LNCAP (cell line): ENCODE results near the gene LMCD1.

Source experiments
- CTCF ChIP-seq: fragments of 450-650 bp; IDR thresholded peaks from 2 replicates; pipeline ENCODE4 v1.5.1; 2017; ENCODE audit warnings: mild to moderate bottlenecking

LMCD1 gene

GRCh38 chr3:8458711-8459110 is 42.9 kb upstream of the LMCD1 start:
- TF ChIP-seq CTCF = no peak

GRCh38 chr3:8460050-8460708 is 41.4 kb upstream of the LMCD1 start:
- no peak for TF ChIP-seq CTCF

- no peak for TF ChIP-seq CTCF
Measured at GRCh38 chr3:8460815-8461456, 40.7 kb upstream of the LMCD1 start.

- no peak for TF ChIP-seq CTCF
Measured at GRCh38 chr3:8464668-8465067, 37.0 kb upstream of the LMCD1 start.

- TF ChIP-seq CTCF = no peak
Measured at GRCh38 chr3:8466526-8466925, 35.1 kb upstream of the LMCD1 start.

GRCh38 chr3:8470801-8471200 is 30.8 kb upstream of the LMCD1 start:
- TF ChIP-seq CTCF = no peak

GRCh38 chr3:8472549-8472948 is 29.1 kb upstream of the LMCD1 start:
- TF ChIP-seq CTCF = no peak
